ENCODE measurements around the gene PKNOX2.

Gene PKNOX2

GRCh38 chr11:125335106-125335505 lies 170.6 kb downstream of the PKNOX2 start:
- H3K4me3 ChIP-seq (ENCODE audit: low read depth, low read length), result no peak overlapping the region
- TF ChIP-seq CTCF (IDR thresholded peaks at IDR 0.05; ENCODE audit: insufficient read depth, low read length, missing control alignments), result no peak
- no peak for DNase-seq (ENCODE audit: low read depth, low spot score)
- POLR2A ChIA-PET, result no interaction called here
- CTCF ChIA-PET, result interaction anchor here (1.8 to 5.3 kb wide), 2 partner anchors 8 to 11 kb away, joined by 4 to 59 read pairs; no protein-coding TSS in a partner anchor

GRCh38 chr11:125337836-125338834 lies 173.6 kb downstream of the PKNOX2 start:
- CTCF ChIA-PET, result interaction anchor here (0.7 to 2.6 kb wide), 3 partner anchors 10 to 247 kb away, joined by 3 to 13 read pairs (median 8); no protein-coding TSS in a partner anchor
- no peak overlapping the region for H3K4me3 ChIP-seq (ENCODE audit: low read depth, low read length)
- POLR2A ChIA-PET, result no interaction called here
- DNase-seq (ENCODE audit: low read depth, low spot score), result no peak
- TF ChIP-seq CTCF (IDR thresholded peaks at IDR 0.05; ENCODE audit: insufficient read depth, low read length, missing control alignments), result no peak

DNA sequence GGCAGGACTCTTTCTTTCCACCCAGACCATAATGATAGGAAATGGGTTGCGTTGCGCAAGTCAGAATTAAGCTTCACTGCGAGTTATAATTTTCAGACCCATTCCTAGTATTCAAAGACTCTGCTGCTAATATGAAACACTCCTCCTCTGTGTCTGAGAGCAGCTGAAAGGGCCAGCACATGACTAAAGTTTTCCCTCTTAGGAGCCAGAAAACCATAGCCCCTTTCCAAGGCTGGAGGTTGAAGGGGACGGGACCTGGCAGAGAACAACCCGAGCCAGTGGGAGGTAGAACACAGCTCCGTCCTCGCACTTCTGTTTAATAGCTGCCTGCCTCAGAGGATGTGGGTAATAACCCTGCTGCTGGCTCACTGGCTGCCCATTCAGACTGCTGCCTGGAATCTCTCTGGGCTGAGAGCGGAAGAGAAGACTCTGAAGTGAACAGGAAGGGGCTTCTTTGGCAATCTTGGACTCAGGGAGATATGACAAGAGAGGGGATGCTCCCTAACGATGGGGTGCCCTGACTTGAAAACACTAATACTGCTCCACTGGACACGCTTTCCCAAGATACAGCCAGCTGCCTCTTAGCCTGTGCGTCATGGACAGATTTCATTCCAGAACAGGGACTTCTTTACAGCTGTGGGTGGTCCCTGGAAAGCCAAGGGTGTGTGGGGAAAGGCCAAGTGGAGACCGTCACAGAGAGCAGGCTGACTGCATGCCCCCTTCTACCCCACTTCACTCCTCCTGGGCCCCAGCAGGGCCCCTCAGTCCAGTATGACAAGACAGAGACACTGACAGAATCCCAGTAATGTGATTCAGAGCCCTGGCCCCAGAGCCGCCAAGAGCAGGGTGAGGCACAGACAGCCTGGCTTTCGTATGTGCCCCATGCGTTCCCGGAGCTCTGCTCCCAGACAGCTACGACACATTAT lies 174.6 kb downstream of the PKNOX2 start:
- TF ChIP-seq CTCF (IDR thresholded peaks at IDR 0.05; ENCODE audit: insufficient read depth, low read length, missing control alignments), result no peak
- H3K4me3 ChIP-seq (ENCODE audit: low read depth, low read length), result no peak overlapping the region
- ChIA-PET POLR2A (no interaction called here), CTCF (interaction anchor here (0.7 to 2.6 kb wide), 4 partner anchors 9 to 248 kb away, joined by 3 to 13 read pairs (median 6); no protein-coding TSS in a partner anchor)
- DNase-seq (ENCODE audit: low read depth, low spot score), result no peak

- DNase-seq (ENCODE audit: low read depth, low spot score), result no peak
- no peak overlapping the region for H3K4me3 ChIP-seq (ENCODE audit: low read depth, low read length)
- CTCF ChIA-PET, result interaction anchor here (1.0 to 18.8 kb wide), 6 partner anchors 12 to 250 kb away, joined by 4 to 351 read pairs (median 52); partner anchors contain the start of gene PKNOX2
- no peak for TF ChIP-seq CTCF (IDR thresholded peaks at IDR 0.05; ENCODE audit: insufficient read depth, low read length, missing control alignments)
- POLR2A ChIA-PET, result no interaction called here
Observed at GRCh38 chr11:125341676-125342075, 177.1 kb downstream of the PKNOX2 start.

- no peak for TF ChIP-seq CTCF (IDR thresholded peaks at IDR 0.05; ENCODE audit: insufficient read depth, low read length, missing control alignments)
- H3K4me3 ChIP-seq (ENCODE audit: low read depth, low read length), result no peak overlapping the region
- CTCF ChIA-PET, result interaction anchor here (1.0 to 18.8 kb wide), 8 partner anchors 13 to 383 kb away, joined by 3 to 351 read pairs (median 33); partner anchors contain the start of gene PKNOX2
- POLR2A ChIA-PET, result no interaction called here
- no peak for DNase-seq (ENCODE audit: low read depth, low spot score)
Observed at GRCh38 chr11:125342281-125342930, 177.9 kb downstream of the PKNOX2 start.
